ENCODE data around the gene SIM1.

The SIM1 gene

DNA sequence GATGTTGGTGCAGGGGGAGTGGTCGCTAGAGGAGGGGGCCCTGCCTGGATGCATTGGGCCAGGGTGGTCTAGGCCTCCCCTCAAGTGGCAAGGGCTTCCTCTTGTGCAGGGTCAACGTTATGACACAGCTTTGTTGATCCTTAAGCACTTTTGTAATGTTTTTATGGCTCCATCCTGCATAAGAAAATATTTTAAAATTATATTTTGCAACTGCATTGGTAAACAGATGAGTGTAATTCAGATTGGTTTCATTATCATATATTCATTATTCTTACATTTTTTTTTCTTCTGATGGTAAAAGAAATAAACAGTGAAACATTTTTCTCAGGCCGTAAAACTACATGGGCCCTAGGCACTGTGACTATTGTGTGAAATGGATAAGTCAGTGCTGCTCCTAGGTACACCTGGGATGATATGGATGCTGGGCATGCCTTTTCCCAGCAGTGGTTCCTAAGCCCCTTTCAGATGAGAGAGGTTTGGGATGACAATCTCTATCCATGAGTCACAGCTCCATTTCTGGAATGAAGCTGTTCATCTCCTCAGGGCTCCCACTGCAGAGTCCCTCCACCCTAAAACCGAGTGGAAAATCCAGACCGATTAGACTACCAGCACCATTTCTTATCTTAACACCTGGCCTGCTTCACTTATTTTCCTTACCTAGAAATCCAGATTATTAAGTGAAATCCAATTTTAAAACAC, 5.8 kb upstream of the SIM1 start:
- TF ChIP-seq, protein P1, sequence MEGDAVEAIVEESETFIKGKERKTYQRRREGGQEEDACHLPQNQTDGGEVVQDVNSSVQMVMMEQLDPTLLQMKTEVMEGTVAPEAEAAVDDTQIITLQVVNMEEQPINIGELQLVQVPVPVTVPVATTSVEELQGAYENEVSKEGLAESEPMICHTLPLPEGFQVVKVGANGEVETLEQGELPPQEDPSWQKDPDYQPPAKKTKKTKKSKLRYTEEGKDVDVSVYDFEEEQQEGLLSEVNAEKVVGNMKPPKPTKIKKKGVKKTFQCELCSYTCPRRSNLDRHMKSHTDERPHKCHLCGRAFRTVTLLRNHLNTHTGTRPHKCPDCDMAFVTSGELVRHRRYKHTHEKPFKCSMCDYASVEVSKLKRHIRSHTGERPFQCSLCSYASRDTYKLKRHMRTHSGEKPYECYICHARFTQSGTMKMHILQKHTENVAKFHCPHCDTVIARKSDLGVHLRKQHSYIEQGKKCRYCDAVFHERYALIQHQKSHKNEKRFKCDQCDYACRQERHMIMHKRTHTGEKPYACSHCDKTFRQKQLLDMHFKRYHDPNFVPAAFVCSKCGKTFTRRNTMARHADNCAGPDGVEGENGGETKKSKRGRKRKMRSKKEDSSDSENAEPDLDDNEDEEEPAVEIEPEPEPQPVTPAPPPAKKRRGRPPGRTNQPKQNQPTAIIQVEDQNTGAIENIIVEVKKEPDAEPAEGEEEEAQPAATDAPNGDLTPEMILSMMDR (IDR thresholded peaks at IDR 0.05; ENCODE audit: low read depth, low read length) = no peak
- DNase-seq (ENCODE audit: low read depth in 2 of 2) = no peak
- no peak overlapping the region for H3K4me3 ChIP-seq (replicated peaks in 1 of 2; ENCODE audit: low read depth in 2 of 2, low read length in 2 of 2)

DNA sequence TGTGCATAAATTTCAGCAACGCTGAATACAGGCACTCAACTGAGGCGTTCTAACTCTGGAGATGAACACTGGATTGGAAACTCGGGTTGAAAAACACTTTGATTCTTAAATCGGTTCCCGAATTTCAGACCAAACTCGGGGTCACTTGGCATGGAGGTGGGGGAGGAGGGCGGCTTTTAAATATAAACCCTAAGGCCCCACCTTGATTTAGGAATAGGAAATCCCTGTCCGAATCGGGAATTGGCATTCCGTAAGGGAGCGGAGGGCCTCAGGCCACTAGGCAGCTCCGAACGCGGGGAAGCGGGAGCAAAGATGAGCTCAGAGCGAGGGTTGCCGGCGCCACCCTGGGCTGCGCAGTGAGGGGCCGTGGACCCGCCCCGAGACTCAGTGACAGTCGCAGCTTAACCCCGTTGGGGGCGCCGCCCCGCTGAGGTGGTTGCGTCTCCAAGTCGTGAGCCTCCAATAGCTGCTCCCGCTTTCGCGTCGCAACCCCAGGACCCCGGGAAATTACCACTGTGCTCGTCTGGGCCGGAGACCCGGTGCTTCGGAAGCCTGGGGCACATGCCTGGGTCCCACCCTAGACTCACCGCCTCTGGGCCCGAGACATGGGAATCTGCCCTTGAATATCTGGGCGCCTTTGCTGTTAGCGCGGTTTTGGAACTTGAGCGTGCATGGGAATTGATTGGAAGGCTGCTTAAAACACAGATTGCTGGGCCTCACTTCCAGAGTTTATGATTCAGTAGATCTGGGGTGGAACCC, 4.6 kb upstream of the SIM1 start:
- DNase-seq (ENCODE audit: low read depth in 2 of 2) = no peak
- no peak overlapping the region for H3K4me3 ChIP-seq (replicated peaks in 1 of 2; ENCODE audit: low read depth in 2 of 2, low read length in 2 of 2)
- TF ChIP-seq, protein P1 (IDR thresholded peaks at IDR 0.05; ENCODE audit: low read depth, low read length) = no peak

DNA sequence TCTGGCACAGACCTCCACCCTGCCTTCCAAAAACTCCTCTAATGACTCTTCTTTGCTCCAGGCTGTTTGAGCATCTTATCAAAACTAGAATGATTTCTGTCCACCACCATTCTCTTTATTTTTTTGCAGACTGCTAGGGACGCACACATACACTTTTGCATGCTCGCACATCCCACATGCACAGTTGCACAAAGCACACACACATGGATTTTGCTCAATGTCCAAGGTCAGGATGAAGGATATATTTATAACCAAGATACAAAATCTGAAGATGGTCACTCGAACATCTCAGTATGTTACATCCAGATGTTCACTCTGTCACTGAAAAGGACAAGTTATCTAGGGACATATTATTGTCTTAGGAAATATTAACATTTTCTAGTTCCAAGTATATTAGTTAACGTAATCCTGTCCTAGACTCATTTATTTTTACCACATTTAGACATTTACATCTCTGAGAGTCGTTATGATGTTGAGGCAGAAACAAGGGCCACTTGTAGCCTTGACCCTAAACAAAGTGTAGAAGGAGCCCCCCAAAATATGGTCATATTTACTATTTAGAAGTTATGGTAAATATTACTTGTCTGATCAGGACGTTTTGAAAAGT, 3.4 kb upstream of the SIM1 start:
- no peak overlapping the region for H3K4me3 ChIP-seq (replicated peaks in 1 of 2; ENCODE audit: low read depth in 2 of 2, low read length in 2 of 2)
- no peak for DNase-seq (ENCODE audit: low read depth in 2 of 2)
- TF ChIP-seq, protein P1 (IDR thresholded peaks at IDR 0.05; ENCODE audit: low read depth, low read length) = no peak

DNA sequence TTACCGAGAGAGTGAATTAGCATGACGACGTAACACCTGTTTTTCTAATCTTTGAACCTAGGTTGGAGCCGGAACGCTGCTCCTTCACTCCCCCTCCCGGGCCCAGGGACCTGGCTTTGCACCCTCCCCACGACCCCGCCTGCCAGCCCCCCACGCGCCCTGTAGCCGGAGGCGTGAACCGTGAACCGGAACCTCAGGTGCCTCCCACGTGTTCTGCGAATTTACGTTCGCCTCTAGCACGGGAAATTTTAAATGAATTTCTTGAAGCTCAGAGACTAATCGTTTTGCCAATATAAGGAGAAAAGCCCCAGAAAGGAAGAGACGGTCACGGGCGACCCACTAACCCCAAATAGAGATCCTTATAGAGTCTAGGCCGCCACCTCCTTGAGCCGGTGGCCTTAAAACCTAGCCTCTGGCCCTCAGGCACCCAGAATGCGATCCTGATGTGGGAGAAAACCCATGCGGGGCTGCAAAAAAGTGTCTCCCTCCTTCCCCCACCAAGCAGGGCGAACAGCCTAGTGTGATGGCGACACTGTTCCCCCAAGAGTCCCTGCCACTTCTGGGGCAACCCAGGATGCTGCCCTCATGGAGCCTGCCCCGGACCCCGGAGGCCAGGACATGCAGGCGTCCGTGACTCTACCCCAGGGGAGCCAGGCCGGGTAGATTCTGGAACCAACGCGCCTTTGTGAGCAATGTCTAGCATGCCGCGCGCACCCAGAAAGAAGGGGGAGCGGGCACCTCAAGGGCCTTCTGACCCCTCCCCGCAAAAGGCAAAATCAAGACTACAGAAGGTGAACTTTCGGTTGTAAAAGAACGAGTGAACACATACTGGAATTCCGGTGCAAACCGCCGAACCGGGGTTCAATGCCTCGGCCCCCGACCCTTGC, 2.7 kb upstream of the SIM1 start:
- TF ChIP-seq, protein P1 (IDR thresholded peaks at IDR 0.05; ENCODE audit: low read depth, low read length) = no peak
- DNase-seq (ENCODE audit: low read depth in 2 of 2) = no peak
- H3K4me3 ChIP-seq (replicated peaks in 1 of 2; ENCODE audit: low read depth in 2 of 2, low read length in 2 of 2) = no peak overlapping the region

DNA sequence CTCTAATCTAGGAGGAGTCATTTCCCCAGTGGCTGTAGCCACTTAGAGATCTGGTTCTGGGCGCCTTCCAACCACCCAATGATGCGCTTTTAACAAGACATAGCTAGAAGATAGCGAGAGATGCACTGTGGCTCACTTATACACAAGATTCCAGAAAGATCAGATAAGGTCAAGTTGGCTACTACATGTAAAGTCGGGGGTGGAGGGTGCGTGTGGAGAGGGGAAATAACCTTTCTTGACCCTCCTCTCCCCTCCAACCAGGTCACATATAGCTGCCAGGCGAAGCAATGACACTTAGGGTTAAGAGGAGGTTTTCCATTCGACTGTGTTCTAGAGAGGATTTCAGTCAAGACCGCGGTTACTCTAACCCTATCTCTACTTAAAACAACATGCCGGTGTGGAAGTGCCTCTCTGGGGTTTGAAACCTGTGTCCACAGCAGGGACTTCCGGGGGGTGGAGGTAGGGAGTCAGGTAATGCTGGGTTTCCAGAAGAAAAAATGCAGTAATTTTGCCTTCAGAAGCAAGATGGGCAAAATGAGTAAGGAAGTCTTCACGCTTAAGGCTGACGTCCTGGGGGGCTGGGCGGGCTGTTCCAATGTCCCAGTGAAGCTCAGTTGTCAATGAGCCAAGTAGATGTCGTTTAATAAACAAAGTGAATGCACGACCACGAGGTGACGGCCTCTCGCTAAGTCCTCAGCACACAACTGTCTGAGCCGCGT, 1.8 kb upstream of the SIM1 start:
- no peak overlapping the region for H3K4me3 ChIP-seq (replicated peaks in 1 of 2; ENCODE audit: low read depth in 2 of 2, low read length in 2 of 2)
- DNase-seq (ENCODE audit: low read depth in 2 of 2) = no peak
- TF ChIP-seq, protein P1 (IDR thresholded peaks at IDR 0.05; ENCODE audit: low read depth, low read length) = no peak

All from cardiac fibroblast (primary cell).